ENCODE results near the gene RGPD5.
"Not testable (repeated sequence)": the region's sequence is repeated elsewhere in the genome, so short reads cannot be mapped to it uniquely, and the experiment has no call there.

DNA sequence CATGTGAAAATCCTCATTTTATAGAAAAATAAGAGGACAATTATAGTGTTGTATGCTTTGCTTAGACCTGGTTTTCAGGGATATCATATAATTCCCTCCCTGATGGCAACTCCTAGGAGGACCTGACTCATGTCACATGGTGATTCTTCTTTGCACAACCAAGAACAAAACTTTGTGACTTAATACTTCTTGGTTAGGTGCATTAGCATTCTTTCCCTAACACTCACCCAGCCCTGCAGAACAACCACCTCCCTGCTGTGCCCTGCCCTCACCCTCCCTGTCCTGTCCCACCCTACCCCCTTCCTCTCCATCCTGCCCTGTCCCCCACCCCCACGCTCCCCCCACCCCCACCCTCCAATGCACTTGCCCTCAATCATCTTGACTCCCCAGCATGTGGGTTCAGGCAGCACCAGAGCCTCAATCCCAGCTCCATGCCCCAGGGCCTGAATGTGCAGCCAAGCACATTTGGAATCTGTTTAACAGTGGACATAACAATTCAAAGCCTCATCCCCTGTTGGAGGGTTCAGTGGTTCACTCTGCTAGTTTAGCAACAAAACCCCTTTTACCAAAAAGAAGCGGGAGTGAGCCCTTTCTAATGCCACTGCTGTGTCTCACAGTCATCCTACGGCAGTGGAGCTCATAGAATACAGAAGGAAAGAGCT lies 36.8 kb upstream of the RGPD5 start:
- TF ChIP-seq POLR2A (IDR thresholded peaks at IDR 0.05), result not testable (repeated sequence)
- TF ChIP-seq, protein P1, sequence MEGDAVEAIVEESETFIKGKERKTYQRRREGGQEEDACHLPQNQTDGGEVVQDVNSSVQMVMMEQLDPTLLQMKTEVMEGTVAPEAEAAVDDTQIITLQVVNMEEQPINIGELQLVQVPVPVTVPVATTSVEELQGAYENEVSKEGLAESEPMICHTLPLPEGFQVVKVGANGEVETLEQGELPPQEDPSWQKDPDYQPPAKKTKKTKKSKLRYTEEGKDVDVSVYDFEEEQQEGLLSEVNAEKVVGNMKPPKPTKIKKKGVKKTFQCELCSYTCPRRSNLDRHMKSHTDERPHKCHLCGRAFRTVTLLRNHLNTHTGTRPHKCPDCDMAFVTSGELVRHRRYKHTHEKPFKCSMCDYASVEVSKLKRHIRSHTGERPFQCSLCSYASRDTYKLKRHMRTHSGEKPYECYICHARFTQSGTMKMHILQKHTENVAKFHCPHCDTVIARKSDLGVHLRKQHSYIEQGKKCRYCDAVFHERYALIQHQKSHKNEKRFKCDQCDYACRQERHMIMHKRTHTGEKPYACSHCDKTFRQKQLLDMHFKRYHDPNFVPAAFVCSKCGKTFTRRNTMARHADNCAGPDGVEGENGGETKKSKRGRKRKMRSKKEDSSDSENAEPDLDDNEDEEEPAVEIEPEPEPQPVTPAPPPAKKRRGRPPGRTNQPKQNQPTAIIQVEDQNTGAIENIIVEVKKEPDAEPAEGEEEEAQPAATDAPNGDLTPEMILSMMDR (IDR thresholded peaks at IDR 0.05), result not testable (repeated sequence)
